HEK293 (cell line): Measurements from ENCODE around the gene SHLD2.
"Not testable (repeated sequence)": the region's sequence is repeated elsewhere in the genome, so short reads cannot be mapped to it uniquely, and the experiment has no call there.

Experiments
- CTCF ChIA-PET: fragments of 350-600 bp; formaldehyde crosslinking; extraction: SDS; loops from one replicate; lab custom pipeline; 2021; ENCODE audit warnings: antibody characterized with exemption; lab: Yijun Ruan, JAX
- POLR2A ChIA-PET: fragments of 300-600 bp; formaldehyde crosslinking; extraction: SDS; loops from one replicate; lab custom pipeline; 2020; ENCODE audit warnings: antibody characterized with exemption, inconsistent platforms; lab: Yijun Ruan, JAX
- H3K27ac ChIP-seq: fragments of 200-500 bp; sonication (Bioruptor generic); 2 replicates; pipeline ENCODE4 v1.5.1; 2014; ENCODE audit warnings: low read depth, low read length, control low read depth, inconsistent platforms; ENCODE audit errors: extremely low read depth
- H3K36me3 ChIP-seq, 2 experiments: fragments of 200-500 bp in 1 of 2; sonication (Bioruptor generic) in 1 of 2; 1 replicate in 1 of 2; 2 replicates in 1 of 2; pipeline ENCODE4 v1.5.1; 2014 to 2017; ENCODE audit warnings: inconsistent platforms in 2 of 2, low read length in 2 of 2; ENCODE audit not compliant: control insufficient read depth in 2 of 2, insufficient read depth in 1 of 2
- H3K4me1 ChIP-seq: fragments of 200-500 bp; sonication (Bioruptor generic); 2 replicates; pipeline ENCODE4 v1.5.1; 2014; ENCODE audit warnings: mild to moderate bottlenecking, low read length, inconsistent platforms; ENCODE audit not compliant: control insufficient read depth, insufficient read depth
- H3K4me3 ChIP-seq: 2 replicates; pipeline ENCODE4 v1.5.1; 2011; ENCODE audit warnings: low read depth, mild to moderate bottlenecking, control low read depth, low read length, moderate library complexity
- H3K9me3 ChIP-seq: fragments of 200-500 bp; sonication (Bioruptor generic); 2 replicates; pipeline ENCODE4 v1.5.1; 2014; ENCODE audit warnings: low read depth, low read length, inconsistent platforms; ENCODE audit not compliant: control insufficient read depth, insufficient read depth
- ATF2 ChIP-seq: fragments of 450-650 bp; formaldehyde crosslinking; IDR thresholded peaks from 2 replicates; pipeline ENCODE4 v1.5.1; 2016; ENCODE audit warnings: missing biosample characterization, missing genetic modification characterization, low read depth
- BCL11A ChIP-seq: fragments of 450-650 bp; formaldehyde crosslinking; IDR thresholded peaks from 2 replicates; pipeline ENCODE4 v1.5.1; 2016; ENCODE audit warnings: low read depth, missing biosample characterization, missing genetic modification characterization
- PRDM6 ChIP-seq: fragments of 450-650 bp; formaldehyde crosslinking; IDR thresholded peaks from 2 replicates; pipeline ENCODE4 v1.5.1; 2017; ENCODE audit warnings: missing biosample characterization, missing genetic modification characterization
- ZBTB8A ChIP-seq: fragments of 450-650 bp; formaldehyde crosslinking; IDR thresholded peaks from 2 replicates; pipeline ENCODE4 v1.5.1; 2016; ENCODE audit warnings: missing biosample characterization, missing genetic modification characterization
- ZNF184 ChIP-seq: fragments of 450-650 bp; IDR thresholded peaks from 2 replicates; pipeline ENCODE4 v1.5.1; 2018; ENCODE audit warnings: missing biosample characterization, mild to moderate bottlenecking, missing genetic modification characterization
- ZNF292 ChIP-seq: fragments of 450-650 bp; formaldehyde crosslinking; IDR thresholded peaks from 2 replicates; pipeline ENCODE4 v1.5.1; 2016; ENCODE audit warnings: low read depth, missing biosample characterization, missing genetic modification characterization, borderline replicate concordance
- ZNF544 ChIP-seq: fragments of 450-650 bp; formaldehyde crosslinking; IDR thresholded peaks from 2 replicates; pipeline ENCODE4 v1.5.0; 2017; ENCODE audit warnings: missing biosample characterization, missing genetic modification characterization
- ZNF561 ChIP-seq: fragments of 450-650 bp; IDR thresholded peaks from 2 replicates; pipeline ENCODE4 v1.5.1; 2018; ENCODE audit warnings: missing biosample characterization, missing genetic modification characterization, borderline replicate concordance
- ZSCAN4 ChIP-seq: fragments of 450-650 bp; formaldehyde crosslinking; IDR thresholded peaks from 2 replicates; pipeline ENCODE4 v1.5.1; 2017; ENCODE audit warnings: missing biosample characterization, missing genetic modification characterization

SHLD2 gene

GRCh38 chr10:87105446-87106124, 10.6 kb downstream of the SHLD2 start:
- Histone ChIP-seq H3K36me3 (peaks cover 42 to 53% of the 10 kb centered on the region in 2 experiments), H3K4me3 (no peak overlapping the region), H3K27ac (no peak overlapping the region), H3K4me1 (no peaks in the 10 kb centered on the region), H3K9me3 (no peaks in the 10 kb centered on the region)
- CTCF ChIA-PET = no interaction called here
- POLR2A ChIA-PET = no interaction called here
- TF ChIP-seq ZNF184 (tag by site-specific recombination) (no peak), PRDM6 (tag by site-specific recombination) (no peak), ATF2 (no peak), ZBTB8A (tag by site-specific recombination) (no peak), BCL11A (tag by site-specific recombination) (no peak), ZSCAN4 (tag by site-specific recombination) (no peak), ZNF561 (tag by site-specific recombination) (no peak), ZNF544 (tag by site-specific recombination) (no peak), ZNF292 (tag by site-specific recombination) (no peak)

- CTCF ChIA-PET, H3K4me3 ChIP-seq, H3K9me3 ChIP-seq, POLR2A ChIA-PET, H3K4me1 ChIP-seq, H3K27ac ChIP-seq, H3K36me3 ChIP-seq: not testable (repeated sequence)
Measured at GRCh38 chr10:87118122-87118521, 23.1 kb downstream of the SHLD2 start.

GRCh38 chr10:87119029-87119428, 24.0 kb downstream of the SHLD2 start:
- H3K9me3 ChIP-seq, H3K4me1 ChIP-seq, POLR2A ChIA-PET, H3K27ac ChIP-seq, CTCF ChIA-PET, H3K36me3 ChIP-seq, H3K4me3 ChIP-seq: not testable (repeated sequence)

- H3K4me3 ChIP-seq, H3K4me1 ChIP-seq, POLR2A ChIA-PET, H3K36me3 ChIP-seq, H3K27ac ChIP-seq, H3K9me3 ChIP-seq, CTCF ChIA-PET: not testable (repeated sequence)
Measured at GRCh38 chr10:87123351-87123750, 28.3 kb downstream of the SHLD2 start.

- H3K36me3 ChIP-seq, H3K4me3 ChIP-seq, POLR2A ChIA-PET, H3K4me1 ChIP-seq, H3K9me3 ChIP-seq, H3K27ac ChIP-seq, CTCF ChIA-PET: not testable (repeated sequence)
Measured at GRCh38 chr10:87127048-87127447, 32.0 kb downstream of the SHLD2 start.

- CTCF ChIA-PET, H3K4me3 ChIP-seq, H3K4me1 ChIP-seq, H3K9me3 ChIP-seq, H3K27ac ChIP-seq, POLR2A ChIA-PET, H3K36me3 ChIP-seq: not testable (repeated sequence)
Measured at GRCh38 chr10:87127607-87128156, 32.7 kb downstream of the SHLD2 start.

- H3K36me3 ChIP-seq, CTCF ChIA-PET, H3K27ac ChIP-seq, H3K4me1 ChIP-seq, H3K9me3 ChIP-seq, H3K4me3 ChIP-seq, POLR2A ChIA-PET: not testable (repeated sequence)
Measured at GRCh38 chr10:87132176-87132575, 37.2 kb downstream of the SHLD2 start.

- H3K4me1 ChIP-seq, H3K9me3 ChIP-seq, H3K4me3 ChIP-seq, CTCF ChIA-PET, POLR2A ChIA-PET, H3K27ac ChIP-seq, H3K36me3 ChIP-seq: not testable (repeated sequence)
Measured at GRCh38 chr10:87133936-87134335, 38.9 kb downstream of the SHLD2 start.
